Measurements from ENCODE around the gene WDSUB1. TPM values are rescaled to one million over a fixed set of nuclear protein-coding genes. Genes with fewer than 3 reads are reported as not detected.

WDSUB1 gene
- 6.4 and 7.8 TPM in 2 replicates for total RNA-seq (2014; rRNA removed; shearing (Covaris generic))

- peak; percentile 77 for DNase-seq (ENCODE audit: low read depth)
These were observed at the start of gene WDSUB1 for GRCh38 chr2:159285929-159286708. Gene WDSUB1 (minus strand): TSS chr2:159286703. CDS start chr2:159283069, 3,634 bp downstream.

GRCh38 chr2:159326569-159327255 is 40.2 kb upstream of the WDSUB1 start:
- no peak for DNase-seq (ENCODE audit: low read depth)

- no peak for DNase-seq (ENCODE audit: low read depth)
These were observed 35.9 kb upstream of the WDSUB1 start for GRCh38 chr2:159322419-159322818.

- DNase-seq (ENCODE audit: low read depth), result peak; percentile 16
These were observed 31.0 kb upstream of the WDSUB1 start for GRCh38 chr2:159317392-159318088.

- DNase-seq (ENCODE audit: low read depth), result no peak
These were observed 21.4 kb upstream of the WDSUB1 start for GRCh38 chr2:159307942-159308341.

GRCh38 chr2:159300586-159300985 is 14.1 kb upstream of the WDSUB1 start:
- no peak for DNase-seq (ENCODE audit: low read depth)

- no peak for DNase-seq (ENCODE audit: low read depth)
These were observed 12.5 kb upstream of the WDSUB1 start for GRCh38 chr2:159298967-159299366.

GRCh38 chr2:159297042-159297707 is 10.7 kb upstream of the WDSUB1 start:
- no peak for DNase-seq (ENCODE audit: low read depth)

GRCh38 chr2:159292157-159292556 is 5.7 kb upstream of the WDSUB1 start:
- no peak for DNase-seq (ENCODE audit: low read depth)

GRCh38 chr2:159290289-159290907 is 3.9 kb upstream of the WDSUB1 start:
- peak; percentile 52 for DNase-seq (ENCODE audit: low read depth)

GRCh38 chr2:159287733-159288132 is 1.2 kb upstream of the WDSUB1 start:
- no peak for DNase-seq (ENCODE audit: low read depth)

- DNase-seq (ENCODE audit: low read depth), result peak; percentile 97
These were observed 372 bp upstream of the WDSUB1 start for GRCh38 chr2:159286709-159287441.

- DNase-seq (ENCODE audit: low read depth), result no peak
These were observed 1.1 kb downstream of the WDSUB1 start for GRCh38 chr2:159285433-159285832.

- DNase-seq (ENCODE audit: low read depth), result no peak
These were observed 3.0 kb downstream of the WDSUB1 start for GRCh38 chr2:159283529-159283928.

- no peak for DNase-seq (ENCODE audit: low read depth)
These were observed 5.5 kb downstream of the WDSUB1 start for GRCh38 chr2:159281002-159281401.

- no peak for DNase-seq (ENCODE audit: low read depth)
These were observed 6.8 kb downstream of the WDSUB1 start for GRCh38 chr2:159279700-159280099.

GRCh38 chr2:159275111-159275510 is 11.4 kb downstream of the WDSUB1 start:
- no peak for DNase-seq (ENCODE audit: low read depth)

GRCh38 chr2:159272156-159272555 is 14.3 kb downstream of the WDSUB1 start:
- no peak for DNase-seq (ENCODE audit: low read depth)

GRCh38 chr2:159270744-159271379 is 15.6 kb downstream of the WDSUB1 start:
- no peak for DNase-seq (ENCODE audit: low read depth)

GRCh38 chr2:159267921-159268320 is 18.6 kb downstream of the WDSUB1 start:
- DNase-seq (ENCODE audit: low read depth), result no peak

All from Daoy (cell line).